ENCODE measurements around the gene UBL4B. TPM values are rescaled to one million over a fixed set of nuclear protein-coding genes. Genes with fewer than 3 reads are reported as not detected.

The UBL4B gene
- total RNA-seq, 6 experiments from 2014 or later: not detected

DNA sequence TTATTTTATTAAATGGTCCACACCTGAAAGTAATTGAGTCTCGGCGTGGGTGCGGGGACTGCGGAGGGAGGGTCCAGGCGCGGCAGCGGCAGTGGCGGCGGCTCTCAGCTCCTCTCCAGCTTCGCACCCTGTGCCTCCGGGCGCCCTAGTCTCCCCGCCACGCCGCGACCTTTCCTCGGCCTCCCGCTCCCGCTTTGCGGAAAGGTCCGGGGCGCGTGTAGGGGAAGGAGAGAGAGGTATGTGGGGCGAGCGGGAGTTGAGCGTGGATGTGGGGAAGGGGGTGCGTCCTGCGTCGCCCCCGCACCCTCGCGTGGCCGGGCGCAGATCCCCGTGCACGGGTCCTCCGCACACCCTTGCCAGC lies 28.4 kb upstream of the UBL4B start:
- DNase-seq: no peak
- TF ChIP-seq, protein P1, sequence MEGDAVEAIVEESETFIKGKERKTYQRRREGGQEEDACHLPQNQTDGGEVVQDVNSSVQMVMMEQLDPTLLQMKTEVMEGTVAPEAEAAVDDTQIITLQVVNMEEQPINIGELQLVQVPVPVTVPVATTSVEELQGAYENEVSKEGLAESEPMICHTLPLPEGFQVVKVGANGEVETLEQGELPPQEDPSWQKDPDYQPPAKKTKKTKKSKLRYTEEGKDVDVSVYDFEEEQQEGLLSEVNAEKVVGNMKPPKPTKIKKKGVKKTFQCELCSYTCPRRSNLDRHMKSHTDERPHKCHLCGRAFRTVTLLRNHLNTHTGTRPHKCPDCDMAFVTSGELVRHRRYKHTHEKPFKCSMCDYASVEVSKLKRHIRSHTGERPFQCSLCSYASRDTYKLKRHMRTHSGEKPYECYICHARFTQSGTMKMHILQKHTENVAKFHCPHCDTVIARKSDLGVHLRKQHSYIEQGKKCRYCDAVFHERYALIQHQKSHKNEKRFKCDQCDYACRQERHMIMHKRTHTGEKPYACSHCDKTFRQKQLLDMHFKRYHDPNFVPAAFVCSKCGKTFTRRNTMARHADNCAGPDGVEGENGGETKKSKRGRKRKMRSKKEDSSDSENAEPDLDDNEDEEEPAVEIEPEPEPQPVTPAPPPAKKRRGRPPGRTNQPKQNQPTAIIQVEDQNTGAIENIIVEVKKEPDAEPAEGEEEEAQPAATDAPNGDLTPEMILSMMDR (IDR thresholded peaks at IDR 0.05): no peak
- no peak for TF ChIP-seq POLR2A (IDR thresholded peaks at IDR 0.05)
- intact Hi-C loops (cut with DNase I): no loop called here
- Histone ChIP-seq H3K4me3 (peak overlapping the region; percentile 58 to 63 (median 62)), H3K27me3 (no peaks in the 10 kb centered on the region), H3K4me1 (peaks cover 0 to 13% (median 0%) of the 10 kb centered on the region in 4 donors), H3K36me3 (no peaks in the 10 kb centered on the region), H3K9me3 (no peaks in the 10 kb centered on the region), H3K27ac (no peak overlapping the region)
- peak in 2 of 4 donors; percentile 20 to 24 for ATAC-seq
- WGBS (ENCODE audit: insufficient coverage, low coverage, low lambda C conversion rate, missing lambda C conversion rate): 6% methylated on average over 10 of the region's 37 CpGs

DNA sequence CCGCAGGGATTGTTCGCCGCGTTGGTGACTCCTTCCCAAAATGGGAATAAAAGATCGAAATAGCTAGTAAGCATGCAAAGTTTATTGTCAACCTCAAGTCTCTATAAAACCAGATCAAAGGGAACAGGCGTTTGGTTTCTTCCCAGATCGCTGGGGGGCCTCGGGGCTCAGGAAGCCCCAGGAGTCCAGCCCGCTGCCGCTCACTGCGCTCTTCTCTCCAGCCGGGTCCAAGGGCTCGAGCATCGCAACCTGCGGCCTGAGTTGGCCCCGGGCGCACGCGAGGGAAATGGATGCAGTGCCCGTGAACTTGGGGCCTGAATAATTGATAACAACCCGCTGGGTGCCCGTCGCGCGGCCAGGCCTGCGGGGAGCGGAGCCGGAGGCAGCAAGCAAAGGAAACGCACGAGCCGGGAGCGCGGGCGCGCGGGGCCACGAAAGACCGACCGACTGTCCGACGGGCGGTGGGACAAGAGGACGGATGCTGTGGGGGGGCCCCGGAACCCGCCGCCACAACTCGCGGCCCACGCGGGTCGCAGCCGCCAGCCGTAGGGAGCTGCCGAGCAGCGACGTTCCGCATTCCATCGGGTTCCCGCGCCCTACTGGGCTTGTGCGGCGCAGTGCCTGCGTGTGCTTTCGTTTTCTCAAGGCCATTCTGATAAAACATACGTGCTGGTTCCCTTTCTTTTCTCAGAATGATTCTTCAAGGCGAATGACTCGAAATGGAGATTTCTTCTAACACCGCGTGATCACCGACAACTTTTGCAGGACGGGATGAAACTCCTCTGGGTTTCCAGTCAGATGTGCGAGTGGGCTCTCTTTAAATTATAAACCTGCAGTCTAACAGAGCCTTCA lies 27.8 kb upstream of the UBL4B start:
- WGBS (ENCODE audit: insufficient coverage, low coverage, low lambda C conversion rate, missing lambda C conversion rate): 11% methylated on average over 21 of the region's 72 CpGs
- DNase-seq (peak in 1 of 3 donors; percentile 61), ATAC-seq (peak; percentile 69 to 81 (median 76))
- TF ChIP-seq POLR2A (IDR thresholded peaks at IDR 0.05): no peak
- TF ChIP-seq, protein P1 (IDR thresholded peaks at IDR 0.05): no peak
- Histone ChIP-seq H3K27ac (no peak overlapping the region), H3K4me1 (peaks cover 0 to 13% (median 0%) of the 10 kb centered on the region in 4 donors), H3K36me3 (no peaks in the 10 kb centered on the region), H3K9me3 (no peaks in the 10 kb centered on the region), H3K4me3 (peak overlapping the region; percentile 58 to 63 (median 62)), H3K27me3 (no peaks in the 10 kb centered on the region)
- intact Hi-C loops (cut with DNase I): no loop called here

DNA sequence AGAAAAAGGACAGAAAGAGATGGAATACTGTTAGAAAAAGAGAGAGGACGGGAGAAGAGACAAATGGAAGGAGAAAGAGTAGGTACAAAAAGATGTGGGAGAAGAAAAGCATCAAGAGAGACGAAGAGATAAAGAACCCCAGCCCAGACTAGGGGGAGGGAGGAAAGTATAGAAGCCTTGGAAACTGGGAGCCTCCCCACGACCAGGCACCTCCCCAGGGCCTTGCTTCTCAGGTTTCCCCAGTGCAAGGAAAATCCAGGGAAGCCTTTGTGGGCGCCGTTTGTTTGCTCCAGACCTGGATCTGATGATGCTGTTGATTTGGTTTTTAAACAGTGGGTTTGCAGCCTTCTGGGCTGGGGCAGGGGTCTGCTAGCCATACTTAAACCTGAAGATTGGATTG lies 26.6 kb upstream of the UBL4B start:
- intact Hi-C loops (cut with DNase I): no loop called here
- Histone ChIP-seq H3K27me3 (no peaks in the 10 kb centered on the region), H3K36me3 (no peaks in the 10 kb centered on the region), H3K4me3 (no peak overlapping the region), H3K4me1 (peaks cover 0 to 13% (median 0%) of the 10 kb centered on the region in 4 donors), H3K27ac (no peak overlapping the region), H3K9me3 (no peaks in the 10 kb centered on the region)
- no peak for DNase-seq
- TF ChIP-seq POLR2A (IDR thresholded peaks at IDR 0.05): no peak
- TF ChIP-seq, protein P1 (IDR thresholded peaks at IDR 0.05): no peak
- ATAC-seq: no peak
- 84% methylated on average over 3 of the region's 5 CpGs for WGBS (ENCODE audit: insufficient coverage, low coverage, low lambda C conversion rate, missing lambda C conversion rate)

DNA sequence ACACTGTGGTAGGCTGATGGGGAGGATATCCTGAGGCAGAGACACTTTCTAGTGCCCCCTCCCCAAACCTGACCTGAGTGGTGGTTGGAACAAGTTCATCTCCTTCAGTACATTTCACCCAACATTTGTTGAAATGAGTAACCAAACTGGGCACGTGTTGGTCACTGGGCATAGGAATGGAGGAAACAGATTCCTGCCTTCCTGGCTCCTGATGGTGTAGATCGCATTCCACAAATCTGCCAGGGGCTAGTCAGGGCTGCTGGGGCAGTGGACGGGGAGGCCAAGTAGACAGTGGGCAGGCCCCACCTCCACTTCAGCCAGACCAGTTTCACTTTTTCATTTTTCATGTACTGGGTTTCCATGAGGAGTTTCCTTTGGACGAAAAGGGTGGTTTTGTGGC lies 25.3 kb upstream of the UBL4B start:
- no peaks in the 10 kb centered on the region for H3K36me3 ChIP-seq
- intact Hi-C loops (cut with DNase I): no loop called here
- DNase-seq (no peak), ATAC-seq (no peak)
- H3K4me1 ChIP-seq: peaks cover 0 to 17% (median 0%) of the 10 kb centered on the region in 4 donors
- H3K27ac ChIP-seq: no peak overlapping the region
- WGBS (ENCODE audit: insufficient coverage, low coverage, low lambda C conversion rate, missing lambda C conversion rate): 55% methylated on average over 3 of the region's 4 CpGs
- TF ChIP-seq POLR2A (IDR thresholded peaks at IDR 0.05): no peak
- TF ChIP-seq, protein P1 (IDR thresholded peaks at IDR 0.05): no peak
- no peaks in the 10 kb centered on the region for H3K27me3 ChIP-seq
- no peaks in the 10 kb centered on the region for H3K9me3 ChIP-seq
- no peak overlapping the region for H3K4me3 ChIP-seq

Data from right lobe of liver (tissue), 6 donors.